HG03045 (cell line): ENCODE measurements around the gene DCTN5.
"Not testable (repeated sequence)": the region's sequence is repeated elsewhere in the genome, so short reads cannot be mapped to it uniquely, and the experiment has no call there.

Source experiments
- ATAC-seq: cut with Tn5 transposase; IDR thresholded peaks from one replicate; pipeline ENCODE4 v1.9.1; 2021; ENCODE audit warnings: mild to moderate bottlenecking, moderate library complexity; ENCODE audit not compliant: unreplicated experiment

Gene DCTN5

DNA sequence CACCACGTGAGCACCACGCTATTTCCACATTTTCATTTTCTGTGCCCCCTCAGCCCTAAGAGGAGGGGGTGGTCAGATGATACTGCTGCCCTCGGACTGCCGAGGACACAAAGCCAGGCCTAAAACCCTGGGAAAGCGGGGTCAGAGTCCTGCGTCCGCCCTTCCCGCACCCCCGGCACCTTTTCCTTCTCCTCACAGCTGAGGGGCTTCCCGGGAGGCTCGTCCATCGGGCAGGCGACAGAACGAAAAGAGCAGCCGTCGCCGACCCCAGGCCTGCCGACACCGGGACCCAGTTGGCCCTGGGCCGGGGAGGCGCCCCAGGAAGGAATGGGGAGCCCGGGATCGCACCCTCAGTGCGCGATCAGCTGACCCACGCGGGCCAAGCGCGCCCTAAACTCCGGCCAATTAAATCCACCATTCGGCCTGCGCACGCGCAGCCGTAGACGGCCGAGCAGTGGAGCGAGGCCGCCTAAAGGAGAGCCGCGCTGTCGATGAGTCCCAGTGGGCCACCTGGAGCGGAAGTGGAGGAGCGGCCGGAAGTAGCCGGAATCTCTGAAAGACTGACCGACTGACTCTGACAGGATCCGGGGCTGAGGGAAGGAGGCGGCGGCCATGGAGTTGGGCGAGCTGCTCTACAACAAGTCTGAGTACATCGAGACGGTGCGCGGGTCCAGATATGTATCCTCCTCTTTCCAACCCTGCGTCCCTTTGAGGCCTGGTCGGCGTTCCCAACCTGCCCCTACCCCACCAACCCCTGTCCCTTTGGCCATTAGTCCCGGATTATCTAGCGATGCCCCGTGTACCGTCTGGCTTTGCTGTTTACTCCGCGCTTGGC lies at the start of gene DCTN5, which contains the start of gene PALB2:
TSS of gene DCTN5 (plus strand) at position 536 of the 835 bp plus-strand sequence. CDS start at position 613, 77 bp downstream.
TSS of gene PALB2 (minus strand) at position 380 of the 835 bp plus-strand sequence. CDS start at position 227, 153 bp downstream.
- ATAC-seq: peak; percentile 98

DNA sequence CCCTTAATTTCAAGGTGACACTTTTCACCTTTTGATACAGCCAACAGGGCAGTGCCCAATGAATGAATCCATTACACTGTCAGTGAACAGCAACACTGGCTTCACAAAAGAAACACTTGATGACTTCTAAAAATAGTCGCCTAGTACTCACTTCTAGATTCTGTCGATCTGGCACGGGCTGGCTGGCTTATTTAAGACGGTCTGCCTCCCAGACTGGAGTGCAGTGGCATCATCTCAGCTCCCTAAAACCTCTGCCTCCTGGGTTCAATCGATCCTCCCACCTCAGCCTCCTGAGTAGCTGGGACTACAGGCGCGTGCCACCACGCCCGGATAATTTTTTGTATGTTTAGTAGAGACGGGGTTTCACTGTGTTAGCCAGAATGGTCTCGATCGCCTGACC lies 47.1 kb upstream of the DCTN5 start:
- no peak for ATAC-seq

DNA sequence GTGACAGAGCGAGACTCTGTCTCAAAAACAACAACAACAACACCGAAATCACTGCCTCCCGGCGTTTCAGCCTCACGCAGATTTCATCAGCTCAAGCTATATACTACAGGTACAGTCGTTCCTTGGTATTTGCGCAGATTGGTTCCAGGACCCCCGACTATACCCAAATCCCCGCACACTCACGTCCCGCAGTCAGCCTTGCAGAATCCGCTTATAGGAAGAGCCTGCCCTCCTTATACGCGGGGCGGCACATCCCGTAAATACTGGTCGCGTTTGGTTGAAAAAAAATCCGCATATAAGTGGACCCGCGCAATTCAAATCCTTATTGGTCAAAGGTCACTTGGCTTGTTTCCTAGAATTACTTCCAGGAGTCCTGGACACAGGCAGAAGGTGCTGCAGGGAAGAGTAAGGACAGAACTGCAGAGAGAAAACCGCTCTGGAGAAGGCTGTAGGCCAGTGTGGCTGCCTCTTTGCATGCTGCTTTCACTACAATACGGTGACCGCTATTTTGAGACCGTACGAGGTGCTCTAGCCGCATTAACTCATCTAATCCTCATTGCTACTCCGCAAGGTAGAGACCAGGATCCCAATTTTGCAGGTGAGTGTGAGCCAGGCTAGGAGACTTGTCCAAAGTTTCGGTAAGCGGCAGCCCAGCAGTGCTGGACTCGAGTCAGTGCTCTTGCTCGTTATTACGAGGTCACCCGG lies 45.9 kb upstream of the DCTN5 start:
- no peak for ATAC-seq

DNA sequence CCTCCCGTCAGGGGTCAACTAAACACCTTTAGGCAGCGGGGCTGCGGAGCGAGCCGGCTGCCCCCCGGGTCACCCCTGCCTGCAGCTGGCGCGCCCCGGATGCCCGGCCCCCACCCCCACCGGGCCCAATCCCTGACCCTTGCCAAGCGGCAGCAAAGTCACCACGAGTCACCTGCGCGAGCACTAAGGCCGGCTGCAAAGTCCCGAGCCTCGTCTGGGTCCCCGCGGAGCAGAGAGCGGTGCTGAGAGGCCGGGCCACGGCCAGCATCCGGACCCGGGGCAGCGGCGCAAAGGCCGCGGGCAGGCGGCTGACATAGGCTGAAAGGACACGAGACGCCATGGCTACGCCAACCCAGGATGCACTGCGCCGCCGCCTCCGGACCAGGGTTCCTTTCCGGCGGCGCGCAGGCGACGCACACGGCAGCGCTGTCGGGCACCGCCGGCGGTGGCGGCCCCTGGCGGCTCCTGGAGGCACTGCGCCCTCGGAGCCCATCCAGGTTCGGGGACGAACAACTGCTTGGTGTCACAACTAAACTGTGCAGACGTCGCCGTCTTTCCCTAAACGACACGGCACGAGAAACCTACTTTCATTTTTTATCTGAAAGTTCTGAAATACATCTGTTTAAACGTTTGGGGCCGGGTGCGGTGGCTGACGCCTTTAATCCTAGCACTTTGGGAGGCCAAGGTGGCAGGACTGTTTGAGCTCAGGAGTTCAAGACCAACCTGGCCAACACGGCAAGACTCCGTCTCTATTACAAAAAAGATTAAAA lies 45.1 kb upstream of the DCTN5 start, which contains the start of gene NDUFAB1:
TSS of gene NDUFAB1 (minus strand) at position 366 of the 770 bp plus-strand sequence. CDS start at position 340, 26 bp downstream.
- ATAC-seq: peak; percentile 88

DNA sequence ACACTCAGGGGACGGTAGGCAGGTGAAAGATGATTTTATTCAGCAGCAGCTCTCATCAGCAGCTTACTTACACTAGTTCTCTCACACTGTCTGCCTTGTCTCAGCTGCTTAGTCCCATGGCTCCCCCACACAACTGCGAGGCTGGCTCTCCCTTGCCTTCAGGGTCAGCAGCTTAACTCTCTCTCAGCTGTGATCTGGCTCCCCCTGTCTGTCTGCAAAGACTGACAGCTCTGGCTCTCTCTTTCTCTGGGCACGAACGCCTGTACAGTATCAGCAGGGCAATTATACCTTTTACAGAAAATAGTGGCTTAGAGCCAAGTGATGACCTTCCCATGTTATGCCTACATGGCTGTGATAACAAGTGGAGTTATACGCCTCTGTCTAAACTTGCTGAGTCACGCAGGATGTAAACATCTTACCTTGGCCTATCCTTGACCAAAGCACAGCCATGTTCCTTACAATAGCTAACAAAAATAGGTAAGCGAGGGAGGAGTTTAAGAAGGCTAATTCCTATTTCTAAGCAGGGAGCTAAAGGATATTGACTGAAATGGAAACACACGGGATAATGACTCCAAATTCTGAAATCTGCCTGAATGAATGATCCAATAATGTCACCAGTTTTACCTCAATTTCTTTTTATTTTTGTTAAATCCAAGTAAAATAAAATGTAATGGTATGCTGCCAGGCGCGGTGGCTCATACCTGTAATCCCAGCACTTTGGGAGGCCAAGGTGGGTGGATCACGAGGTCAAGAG lies 44.1 kb upstream of the DCTN5 start:
- no peak for ATAC-seq

DNA sequence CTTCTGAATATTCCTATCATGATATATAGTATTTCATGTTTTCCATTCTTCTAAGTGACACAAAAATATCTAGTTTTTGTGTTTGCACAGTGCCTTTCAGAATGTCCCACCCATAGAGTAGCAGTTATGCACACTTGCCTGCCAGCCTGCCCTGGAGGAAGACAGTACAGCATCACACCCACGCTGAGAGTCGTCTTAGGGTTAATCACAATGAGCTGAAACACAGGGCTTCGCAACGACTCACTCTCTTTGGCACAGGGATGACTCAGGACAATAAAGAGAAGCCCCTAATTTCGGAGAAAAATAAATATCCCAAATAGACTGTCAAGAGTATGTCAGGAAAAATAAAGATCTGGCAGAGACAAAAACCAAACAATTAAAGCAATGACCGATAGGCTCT lies 33.5 kb upstream of the DCTN5 start:
- ATAC-seq: no peak

DNA sequence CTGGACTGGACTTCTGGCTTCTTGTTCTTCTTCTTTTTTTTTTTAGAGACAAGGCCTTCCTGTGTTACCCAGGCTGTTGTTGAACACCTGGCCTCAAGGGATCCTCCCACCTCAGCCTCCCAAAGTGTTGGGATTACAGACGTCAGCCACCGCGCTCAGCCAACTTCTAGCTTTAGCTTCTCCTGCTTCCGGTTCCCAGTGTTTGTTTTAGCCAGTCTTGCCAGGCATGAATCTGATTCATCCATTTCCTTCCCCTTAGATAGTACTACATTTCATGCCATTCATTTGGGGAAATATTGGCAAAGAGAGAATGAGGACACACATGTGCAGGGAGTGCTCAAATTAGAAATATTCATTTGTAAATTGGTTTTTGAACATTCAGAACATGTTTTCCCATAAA lies 33.1 kb upstream of the DCTN5 start:
- no peak for ATAC-seq

DNA sequence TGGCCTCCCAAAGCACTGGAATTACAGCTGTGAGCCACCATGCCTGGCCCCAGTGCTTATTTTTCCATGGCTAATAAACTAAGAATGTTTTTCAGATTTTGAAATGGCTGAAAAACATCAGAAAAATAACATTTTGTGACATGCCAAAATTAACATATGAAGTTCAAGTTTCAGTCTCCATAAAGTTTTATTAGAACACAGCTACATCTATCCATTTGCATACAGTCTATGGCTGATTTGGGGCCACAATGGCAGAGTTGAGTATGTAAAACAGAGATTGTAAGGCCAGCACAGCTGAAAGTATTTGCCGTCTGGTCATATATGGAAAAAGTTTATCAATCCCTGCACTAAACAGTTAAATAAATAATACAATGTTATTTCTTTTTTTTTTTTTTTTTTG lies 31.3 kb upstream of the DCTN5 start:
- ATAC-seq: no peak

DNA sequence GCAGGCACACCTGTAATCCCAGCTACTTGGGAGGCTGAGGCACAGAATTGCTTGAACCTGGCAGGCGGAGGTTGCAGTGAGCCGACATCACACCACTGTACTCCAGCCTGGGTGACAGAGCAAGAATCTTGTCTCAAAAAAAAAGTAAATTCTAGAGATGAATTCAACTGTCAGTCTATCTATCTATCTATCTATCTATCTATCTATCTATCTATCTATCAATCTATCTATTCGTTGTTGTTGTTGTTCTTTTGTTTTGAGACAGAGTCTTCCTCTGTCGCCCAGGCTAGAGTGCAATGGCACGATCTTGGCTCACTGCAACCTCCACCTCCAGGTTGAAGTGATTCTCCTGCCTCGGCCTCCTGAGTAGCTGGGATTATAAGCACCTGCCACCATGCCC lies 30.4 kb upstream of the DCTN5 start:
- not testable (repeated sequence) for ATAC-seq

DNA sequence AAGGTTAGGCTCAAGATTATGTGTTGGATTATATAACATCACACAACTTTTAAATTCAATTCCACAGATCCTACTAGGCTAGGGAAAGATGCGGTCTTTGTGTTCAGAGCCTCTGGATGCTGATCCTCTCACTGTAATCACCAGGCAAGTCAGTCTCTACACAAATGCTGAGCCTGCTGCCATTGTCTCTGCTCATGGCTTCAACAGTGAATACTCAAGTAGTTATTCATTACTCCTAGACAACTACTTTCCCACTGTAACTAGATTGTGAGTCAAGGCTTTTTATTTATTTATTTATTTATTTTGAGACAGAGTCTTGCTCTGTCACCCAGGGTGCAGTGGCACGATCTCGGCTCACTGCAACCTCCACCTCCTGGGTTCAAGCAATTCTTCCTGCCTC lies 29.3 kb upstream of the DCTN5 start:
- ATAC-seq: no peak

DNA sequence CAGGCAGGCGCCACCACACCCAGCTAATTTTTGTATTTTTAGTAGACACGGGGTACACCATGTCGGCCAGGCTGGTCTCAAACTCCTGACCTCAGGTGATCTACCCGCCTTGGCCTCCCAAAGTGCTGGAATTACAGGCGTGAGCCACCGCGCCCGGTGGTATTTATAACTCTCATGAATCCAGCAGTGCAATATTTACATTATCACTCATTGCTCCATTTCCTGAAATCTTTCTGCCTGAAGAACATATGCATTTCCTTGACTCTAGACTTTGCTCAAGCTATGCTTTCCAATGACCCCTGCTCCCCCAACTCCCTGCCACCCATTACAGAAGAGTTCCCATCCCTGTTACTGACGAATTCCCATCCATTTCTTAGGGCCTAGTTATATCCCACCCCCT lies 25.5 kb upstream of the DCTN5 start:
- ATAC-seq: no peak

DNA sequence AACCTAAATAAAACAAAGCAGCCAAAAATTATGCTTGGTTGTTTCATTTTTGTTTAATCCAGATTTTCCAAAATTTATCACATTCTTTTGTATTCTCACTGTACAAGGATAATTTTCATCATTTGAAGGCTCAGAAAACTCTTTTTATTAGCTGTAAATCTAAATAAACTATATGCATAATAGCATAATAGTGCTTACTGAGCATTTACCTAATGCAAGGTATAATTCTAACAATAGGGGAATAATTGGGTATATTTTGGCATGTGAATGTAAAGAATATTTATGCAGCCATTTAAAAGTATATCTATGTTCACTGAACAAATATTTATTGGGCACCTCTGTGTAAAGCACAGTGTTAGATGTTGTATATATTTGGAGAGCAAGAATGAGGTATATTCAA lies 17.2 kb upstream of the DCTN5 start:
- ATAC-seq: no peak

DNA sequence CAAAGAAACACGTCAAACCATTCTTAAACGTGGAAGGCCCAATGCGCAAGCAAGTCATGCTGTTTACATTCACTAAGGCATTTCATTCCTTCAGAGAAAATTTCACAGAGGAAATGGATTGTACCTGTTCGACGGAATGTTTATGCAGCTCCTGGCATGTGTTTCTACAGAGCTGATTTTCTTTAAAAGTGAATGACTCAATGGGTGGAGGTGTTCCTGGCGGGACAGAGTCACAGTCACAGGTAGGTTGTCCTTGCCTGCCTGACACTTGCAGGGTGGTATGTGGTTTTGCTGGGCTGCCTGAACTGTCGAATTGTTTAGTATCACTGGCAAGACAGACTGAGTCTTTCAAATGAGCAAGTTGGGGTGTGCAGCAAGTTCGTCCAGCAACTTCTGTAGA lies 11.8 kb upstream of the DCTN5 start:
- ATAC-seq: no peak

DNA sequence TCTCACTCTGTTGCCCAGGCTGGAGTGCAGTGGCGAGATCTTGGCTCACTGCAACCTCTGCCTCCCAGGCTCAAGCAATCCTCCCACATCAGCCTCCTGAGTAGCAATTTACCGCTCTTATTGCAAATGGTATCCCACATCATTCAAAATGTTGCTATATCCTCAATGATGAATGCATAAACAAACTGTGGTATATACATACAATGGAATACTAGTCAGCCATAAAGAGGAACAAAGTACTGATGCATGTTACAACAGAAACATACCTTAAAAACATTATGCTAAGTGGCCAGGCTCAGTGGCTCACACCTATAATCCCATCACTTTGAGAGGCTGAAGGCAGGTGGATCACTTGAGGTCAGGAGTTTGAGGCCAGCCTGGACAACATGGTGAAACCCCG lies 9.4 kb upstream of the DCTN5 start:
- ATAC-seq: not testable (repeated sequence)

DNA sequence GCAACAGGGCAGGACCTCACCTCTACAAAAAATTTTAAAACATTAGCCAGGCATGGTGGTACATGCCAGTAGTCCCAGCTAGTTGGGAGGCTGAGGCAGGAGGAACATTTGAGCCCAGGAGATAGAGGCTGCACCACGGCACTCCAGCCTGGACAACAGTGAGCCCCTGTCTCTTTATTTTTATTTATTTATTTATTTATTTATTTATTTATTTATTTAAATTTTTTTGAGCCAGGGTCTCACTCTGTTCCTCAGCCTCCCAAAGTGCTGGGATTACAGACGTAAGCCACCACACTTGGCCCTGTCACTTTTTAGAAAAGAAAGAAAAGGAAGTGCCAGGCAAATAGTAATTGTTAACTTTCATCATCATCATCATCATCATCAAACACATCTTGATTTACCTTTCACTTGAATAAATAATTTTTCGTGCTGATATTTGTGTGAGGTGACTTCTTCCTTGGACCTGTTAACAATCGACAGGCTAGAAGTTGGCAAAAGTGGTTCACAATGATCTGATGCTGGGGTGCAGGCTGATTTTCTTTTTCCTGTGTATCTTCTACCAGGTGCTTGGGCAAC lies 6.7 kb upstream of the DCTN5 start:
- no peak for ATAC-seq

DNA sequence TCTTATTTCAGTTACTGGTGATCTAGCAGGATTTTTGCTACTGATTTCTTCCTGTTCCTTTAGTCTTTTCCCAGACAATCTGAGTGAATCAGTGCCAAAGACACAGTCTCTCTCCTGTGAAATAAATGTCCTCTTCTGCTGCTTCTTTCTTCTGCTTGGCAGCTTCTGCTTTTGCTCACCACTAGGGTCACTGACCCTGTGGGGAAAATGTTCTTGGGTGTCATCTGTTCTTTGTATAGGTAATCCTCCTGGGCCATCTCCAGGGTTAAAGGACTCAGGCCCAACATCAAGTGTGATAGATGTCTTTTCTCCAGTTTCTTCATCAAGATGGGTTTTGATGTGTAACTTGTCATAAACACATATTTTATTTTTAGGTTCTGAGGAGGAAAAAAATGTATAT lies 5.3 kb upstream of the DCTN5 start:
- ATAC-seq: no peak

DNA sequence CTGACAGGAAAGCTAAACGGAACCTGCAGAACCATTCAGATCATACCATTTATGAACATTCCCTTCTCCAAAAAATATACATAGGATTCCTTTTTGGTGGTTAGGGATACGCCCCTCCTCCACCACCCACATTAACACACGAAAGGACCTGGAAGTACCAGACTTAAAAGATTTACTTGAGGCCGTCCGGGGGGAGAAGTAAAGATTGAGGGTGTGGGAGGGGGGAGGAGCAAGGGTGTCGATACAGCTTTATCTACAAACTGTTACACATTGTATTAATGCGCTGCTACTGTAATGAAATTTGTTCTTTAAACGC lies 693 bp upstream of the DCTN5 start:
- no peak for ATAC-seq

DNA sequence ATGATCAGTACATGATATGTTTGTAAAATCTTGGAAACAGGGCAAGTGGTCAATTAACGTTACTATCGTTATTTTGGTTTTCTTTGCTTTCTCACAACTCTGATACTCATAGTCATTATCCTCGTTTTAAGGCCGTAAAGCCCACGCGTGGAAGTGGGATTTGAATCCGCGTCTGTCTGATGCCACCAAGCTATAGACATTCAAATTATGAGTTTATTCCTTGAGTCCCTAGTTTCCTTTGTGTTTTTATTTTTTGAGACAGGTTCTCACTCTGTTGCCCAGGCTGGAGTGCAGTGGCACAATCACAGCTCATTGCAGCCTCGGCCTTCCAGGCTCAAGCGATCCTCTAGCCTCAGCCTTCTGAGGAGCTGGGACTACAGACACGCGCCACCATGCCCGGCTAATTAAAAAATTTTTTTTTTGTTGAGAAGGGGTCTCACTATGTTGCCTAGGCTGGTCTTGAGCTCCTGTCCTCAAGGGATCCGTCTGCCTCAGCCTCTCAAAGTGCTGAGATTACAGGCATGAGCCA lies 1.0 kb downstream of the DCTN5 start:
- ATAC-seq: no peak

DNA sequence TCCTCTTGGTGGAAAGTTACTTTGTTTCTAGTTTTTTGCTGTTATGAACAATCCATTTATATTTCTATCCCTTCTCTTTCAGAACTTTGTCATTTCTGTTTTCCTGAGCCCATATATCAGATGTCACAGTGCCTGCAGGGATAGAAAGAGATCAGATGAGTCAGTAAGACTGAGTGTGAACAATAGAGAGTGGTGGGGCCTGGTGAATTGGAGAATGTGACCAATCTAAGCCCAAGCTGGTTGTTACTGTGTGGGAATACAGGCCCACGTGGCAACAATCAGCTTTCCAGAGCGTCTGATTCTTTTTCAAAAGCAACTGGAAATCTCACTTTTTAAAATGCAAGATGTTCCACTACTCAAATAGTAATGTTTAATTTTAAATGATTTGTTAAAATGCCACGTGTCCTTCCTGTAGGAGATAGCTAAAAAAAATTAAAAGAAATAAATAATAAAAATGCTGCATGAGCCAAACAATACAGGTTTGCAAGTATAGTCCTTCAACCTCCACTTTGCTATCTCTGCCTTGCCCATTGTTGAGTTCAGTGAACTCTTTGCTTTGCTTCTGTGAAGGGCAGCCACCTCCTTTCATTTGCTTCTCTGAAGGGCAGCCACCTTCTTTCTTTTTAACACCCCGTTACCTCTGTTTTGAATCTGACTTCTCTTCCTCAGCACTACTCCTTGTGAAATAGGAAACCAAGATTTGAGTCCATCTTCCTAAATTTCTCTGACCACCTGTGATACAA lies 9.6 kb downstream of the DCTN5 start:
- ATAC-seq: no peak
